ENCODE data around the gene SLC22A12. TPM values are rescaled to one million over a fixed set of nuclear protein-coding genes. Genes with fewer than 3 reads are reported as not detected.

The SLC22A12 gene
- total and polyA plus RNA-seq, 2 experiments from 2014 or later, result not detected

DNA sequence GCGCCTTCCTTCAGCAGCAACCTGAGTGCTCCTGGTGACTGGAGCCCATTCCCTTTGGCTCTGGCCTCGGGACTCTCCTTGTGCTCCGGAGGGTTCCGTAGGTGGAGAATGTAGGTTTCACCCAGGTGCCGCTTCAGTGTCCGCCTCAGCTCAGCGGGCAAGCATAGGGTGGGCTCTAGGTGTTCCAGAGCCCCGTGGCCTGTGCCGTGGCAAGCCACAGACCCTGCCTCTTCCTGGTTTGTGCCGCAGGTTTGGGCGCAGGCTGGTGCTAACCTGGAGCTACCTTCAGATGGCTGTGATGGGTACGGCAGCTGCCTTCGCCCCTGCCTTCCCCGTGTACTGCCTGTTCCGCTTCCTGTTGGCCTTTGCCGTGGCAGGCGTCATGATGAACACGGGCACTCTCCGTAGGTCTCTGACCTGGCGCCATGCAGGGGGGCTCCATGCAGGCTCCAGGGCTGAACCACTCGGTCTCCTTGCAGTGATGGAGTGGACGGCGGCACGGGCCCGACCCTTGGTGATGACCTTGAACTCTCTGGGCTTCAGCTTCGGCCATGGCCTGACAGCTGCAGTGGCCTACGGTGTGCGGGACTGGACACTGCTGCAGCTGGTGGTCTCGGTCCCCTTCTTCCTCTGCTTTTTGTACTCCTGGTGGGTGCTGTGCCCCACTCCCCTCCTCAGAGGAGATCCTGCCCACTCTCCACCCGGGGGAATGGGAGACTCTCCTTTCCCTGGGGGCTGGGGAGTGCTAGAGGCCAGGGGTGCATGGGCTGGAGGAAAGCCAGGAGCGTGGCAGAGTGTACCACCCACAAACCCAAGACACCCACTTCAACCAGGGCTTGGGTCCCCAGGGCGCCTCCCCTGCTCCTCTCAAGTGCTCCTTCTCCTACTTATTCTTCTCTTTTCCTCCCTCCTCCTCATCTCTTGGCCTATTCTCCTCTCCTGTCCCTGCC lies 2.4 kb downstream of the SLC22A12 start:
- H3K36me3 Mint-ChIP-seq (ENCODE audit: low read depth), result no peaks in the 10 kb centered on the region
- H4K20me1 ChIP-seq (replicated peaks; ENCODE audit: insufficient read depth), result no peaks in the 10 kb centered on the region

More for the DNA sequence above, 2.4 kb downstream of the SLC22A12 start:
- Histone ChIP-seq H3K36me3 (ENCODE audit: insufficient read depth) (no peaks in the 10 kb centered on the region), H3K79me2 (replicated peaks; ENCODE audit: insufficient read depth) (no peaks in the 10 kb centered on the region), H3K27ac (ENCODE audit: low read depth) (no peak overlapping the region), H3K4me3 (no peak overlapping the region), H3K9me2 (ENCODE audit: insufficient read depth) (0 out of 2 replicates have a peak, but pooled peaks cover 8% of the 10 kb centered on the region), H2AFZ (no peak overlapping the region), H3K27me3 (ENCODE audit: insufficient read depth) (no peaks in the 10 kb centered on the region), H3K4me2 (no peak overlapping the region), H3F3A (replicated peaks; ENCODE audit: low read depth) (no peaks in the 10 kb centered on the region), H3K4me1 (ENCODE audit: insufficient read depth) (no peaks in the 10 kb centered on the region)
- Mint-ChIP-seq H3K27me3 (ENCODE audit: insufficient read depth, low read depth, poor library complexity) (peaks cover 12% of the 10 kb centered on the region), H3K9me3 (peaks cover 11% of the 10 kb centered on the region), H3K4me3 (no peak overlapping the region), H3K27ac (no peak overlapping the region), H3K4me1 (no peaks in the 10 kb centered on the region)
- ATAC-seq, result no peak
- no peak for TF ChIP-seq ZNF114 (CRISPR knock-in tag; IDR thresholded peaks at IDR 0.05)
- TF ChIP-seq, protein P1, sequence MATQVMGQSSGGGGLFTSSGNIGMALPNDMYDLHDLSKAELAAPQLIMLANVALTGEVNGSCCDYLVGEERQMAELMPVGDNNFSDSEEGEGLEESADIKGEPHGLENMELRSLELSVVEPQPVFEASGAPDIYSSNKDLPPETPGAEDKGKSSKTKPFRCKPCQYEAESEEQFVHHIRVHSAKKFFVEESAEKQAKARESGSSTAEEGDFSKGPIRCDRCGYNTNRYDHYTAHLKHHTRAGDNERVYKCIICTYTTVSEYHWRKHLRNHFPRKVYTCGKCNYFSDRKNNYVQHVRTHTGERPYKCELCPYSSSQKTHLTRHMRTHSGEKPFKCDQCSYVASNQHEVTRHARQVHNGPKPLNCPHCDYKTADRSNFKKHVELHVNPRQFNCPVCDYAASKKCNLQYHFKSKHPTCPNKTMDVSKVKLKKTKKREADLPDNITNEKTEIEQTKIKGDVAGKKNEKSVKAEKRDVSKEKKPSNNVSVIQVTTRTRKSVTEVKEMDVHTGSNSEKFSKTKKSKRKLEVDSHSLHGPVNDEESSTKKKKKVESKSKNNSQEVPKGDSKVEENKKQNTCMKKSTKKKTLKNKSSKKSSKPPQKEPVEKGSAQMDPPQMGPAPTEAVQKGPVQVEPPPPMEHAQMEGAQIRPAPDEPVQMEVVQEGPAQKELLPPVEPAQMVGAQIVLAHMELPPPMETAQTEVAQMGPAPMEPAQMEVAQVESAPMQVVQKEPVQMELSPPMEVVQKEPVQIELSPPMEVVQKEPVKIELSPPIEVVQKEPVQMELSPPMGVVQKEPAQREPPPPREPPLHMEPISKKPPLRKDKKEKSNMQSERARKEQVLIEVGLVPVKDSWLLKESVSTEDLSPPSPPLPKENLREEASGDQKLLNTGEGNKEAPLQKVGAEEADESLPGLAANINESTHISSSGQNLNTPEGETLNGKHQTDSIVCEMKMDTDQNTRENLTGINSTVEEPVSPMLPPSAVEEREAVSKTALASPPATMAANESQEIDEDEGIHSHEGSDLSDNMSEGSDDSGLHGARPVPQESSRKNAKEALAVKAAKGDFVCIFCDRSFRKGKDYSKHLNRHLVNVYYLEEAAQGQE (IDR thresholded peaks at IDR 0.05; ENCODE audit: unreplicated experiment), result no peak
- no peak for TF ChIP-seq EZH2phosphoT487 (IDR thresholded peaks at IDR 0.05; ENCODE audit: unreplicated experiment)
- no peak for TF ChIP-seq STAT1 (IDR thresholded peaks at IDR 0.05; ENCODE audit: unreplicated experiment)
- no peak for TF ChIP-seq NANOG (IDR thresholded peaks at IDR 0.05; ENCODE audit: borderline replicate concordance)
- TF ChIP-seq POLR2AphosphoS5 (IDR thresholded peaks at IDR 0.05; ENCODE audit: low read depth), result no peak
- TF ChIP-seq JUNB (IDR thresholded peaks at IDR 0.05; ENCODE audit: unreplicated experiment), result no peak
- no peak for TF ChIP-seq CREB1 (CRISPR knock-in tag; IDR thresholded peaks at IDR 0.05; ENCODE audit: low read depth)
- TF ChIP-seq, protein P2, sequence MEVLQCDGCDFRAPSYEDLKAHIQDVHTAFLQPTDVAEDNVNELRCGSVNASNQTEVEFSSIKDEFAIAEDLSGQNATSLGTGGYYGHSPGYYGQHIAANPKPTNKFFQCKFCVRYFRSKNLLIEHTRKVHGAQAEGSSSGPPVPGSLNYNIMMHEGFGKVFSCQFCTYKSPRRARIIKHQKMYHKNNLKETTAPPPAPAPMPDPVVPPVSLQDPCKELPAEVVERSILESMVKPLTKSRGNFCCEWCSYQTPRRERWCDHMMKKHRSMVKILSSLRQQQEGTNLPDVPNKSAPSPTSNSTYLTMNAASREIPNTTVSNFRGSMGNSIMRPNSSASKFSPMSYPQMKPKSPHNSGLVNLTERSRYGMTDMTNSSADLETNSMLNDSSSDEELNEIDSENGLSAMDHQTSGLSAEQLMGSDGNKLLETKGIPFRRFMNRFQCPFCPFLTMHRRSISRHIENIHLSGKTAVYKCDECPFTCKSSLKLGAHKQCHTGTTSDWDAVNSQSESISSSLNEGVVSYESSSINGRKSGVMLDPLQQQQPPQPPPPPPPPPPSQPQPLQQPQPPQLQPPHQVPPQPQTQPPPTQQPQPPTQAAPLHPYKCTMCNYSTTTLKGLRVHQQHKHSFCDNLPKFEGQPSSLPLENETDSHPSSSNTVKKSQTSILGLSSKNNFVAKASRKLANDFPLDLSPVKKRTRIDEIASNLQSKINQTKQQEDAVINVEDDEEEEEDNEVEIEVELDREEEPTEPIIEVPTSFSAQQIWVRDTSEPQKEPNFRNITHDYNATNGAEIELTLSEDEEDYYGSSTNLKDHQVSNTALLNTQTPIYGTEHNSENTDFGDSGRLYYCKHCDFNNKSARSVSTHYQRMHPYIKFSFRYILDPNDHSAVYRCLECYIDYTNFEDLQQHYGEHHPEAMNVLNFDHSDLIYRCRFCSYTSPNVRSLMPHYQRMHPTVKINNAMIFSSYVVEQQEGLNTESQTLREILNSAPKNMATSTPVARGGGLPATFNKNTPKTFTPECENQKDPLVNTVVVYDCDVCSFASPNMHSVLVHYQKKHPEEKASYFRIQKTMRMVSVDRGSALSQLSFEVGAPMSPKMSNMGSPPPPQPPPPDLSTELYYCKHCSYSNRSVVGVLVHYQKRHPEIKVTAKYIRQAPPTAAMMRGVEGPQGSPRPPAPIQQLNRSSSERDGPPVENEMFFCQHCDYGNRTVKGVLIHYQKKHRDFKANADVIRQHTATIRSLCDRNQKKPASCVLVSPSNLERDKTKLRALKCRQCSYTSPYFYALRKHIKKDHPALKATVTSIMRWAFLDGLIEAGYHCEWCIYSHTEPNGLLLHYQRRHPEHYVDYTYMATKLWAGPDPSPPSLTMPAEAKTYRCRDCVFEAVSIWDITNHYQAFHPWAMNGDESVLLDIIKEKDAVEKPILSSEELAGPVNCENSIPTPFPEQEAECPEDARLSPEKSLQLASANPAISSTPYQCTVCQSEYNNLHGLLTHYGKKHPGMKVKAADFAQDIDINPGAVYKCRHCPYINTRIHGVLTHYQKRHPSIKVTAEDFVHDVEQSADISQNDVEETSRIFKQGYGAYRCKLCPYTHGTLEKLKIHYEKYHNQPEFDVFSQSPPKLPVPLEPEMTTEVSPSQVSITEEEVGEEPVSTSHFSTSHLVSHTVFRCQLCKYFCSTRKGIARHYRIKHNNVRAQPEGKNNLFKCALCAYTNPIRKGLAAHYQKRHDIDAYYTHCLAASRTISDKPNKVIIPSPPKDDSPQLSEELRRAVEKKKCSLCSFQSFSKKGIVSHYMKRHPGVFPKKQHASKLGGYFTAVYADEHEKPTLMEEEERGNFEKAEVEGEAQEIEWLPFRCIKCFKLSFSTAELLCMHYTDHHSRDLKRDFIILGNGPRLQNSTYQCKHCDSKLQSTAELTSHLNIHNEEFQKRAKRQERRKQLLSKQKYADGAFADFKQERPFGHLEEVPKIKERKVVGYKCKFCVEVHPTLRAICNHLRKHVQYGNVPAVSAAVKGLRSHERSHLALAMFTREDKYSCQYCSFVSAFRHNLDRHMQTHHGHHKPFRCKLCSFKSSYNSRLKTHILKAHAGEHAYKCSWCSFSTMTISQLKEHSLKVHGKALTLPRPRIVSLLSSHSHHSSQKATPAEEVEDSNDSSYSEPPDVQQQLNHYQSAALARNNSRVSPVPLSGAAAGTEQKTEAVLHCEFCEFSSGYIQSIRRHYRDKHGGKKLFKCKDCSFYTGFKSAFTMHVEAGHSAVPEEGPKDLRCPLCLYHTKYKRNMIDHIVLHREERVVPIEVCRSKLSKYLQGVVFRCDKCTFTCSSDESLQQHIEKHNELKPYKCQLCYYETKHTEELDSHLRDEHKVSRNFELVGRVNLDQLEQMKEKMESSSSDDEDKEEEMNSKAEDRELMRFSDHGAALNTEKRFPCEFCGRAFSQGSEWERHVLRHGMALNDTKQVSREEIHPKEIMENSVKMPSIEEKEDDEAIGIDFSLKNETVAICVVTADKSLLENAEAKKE (CRISPR knock-in tag; IDR thresholded peaks at IDR 0.05), result no peak
- TF ChIP-seq, protein P3, sequence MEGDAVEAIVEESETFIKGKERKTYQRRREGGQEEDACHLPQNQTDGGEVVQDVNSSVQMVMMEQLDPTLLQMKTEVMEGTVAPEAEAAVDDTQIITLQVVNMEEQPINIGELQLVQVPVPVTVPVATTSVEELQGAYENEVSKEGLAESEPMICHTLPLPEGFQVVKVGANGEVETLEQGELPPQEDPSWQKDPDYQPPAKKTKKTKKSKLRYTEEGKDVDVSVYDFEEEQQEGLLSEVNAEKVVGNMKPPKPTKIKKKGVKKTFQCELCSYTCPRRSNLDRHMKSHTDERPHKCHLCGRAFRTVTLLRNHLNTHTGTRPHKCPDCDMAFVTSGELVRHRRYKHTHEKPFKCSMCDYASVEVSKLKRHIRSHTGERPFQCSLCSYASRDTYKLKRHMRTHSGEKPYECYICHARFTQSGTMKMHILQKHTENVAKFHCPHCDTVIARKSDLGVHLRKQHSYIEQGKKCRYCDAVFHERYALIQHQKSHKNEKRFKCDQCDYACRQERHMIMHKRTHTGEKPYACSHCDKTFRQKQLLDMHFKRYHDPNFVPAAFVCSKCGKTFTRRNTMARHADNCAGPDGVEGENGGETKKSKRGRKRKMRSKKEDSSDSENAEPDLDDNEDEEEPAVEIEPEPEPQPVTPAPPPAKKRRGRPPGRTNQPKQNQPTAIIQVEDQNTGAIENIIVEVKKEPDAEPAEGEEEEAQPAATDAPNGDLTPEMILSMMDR (conservative IDR thresholded peaks at IDR 0.05; ENCODE audit: low read depth in 2 of 2), result no peak
- TF ChIP-seq ZNF331 (CRISPR knock-in tag; IDR thresholded peaks at IDR 0.05; ENCODE audit: low read depth), result no peak
- TF ChIP-seq, protein P4, sequence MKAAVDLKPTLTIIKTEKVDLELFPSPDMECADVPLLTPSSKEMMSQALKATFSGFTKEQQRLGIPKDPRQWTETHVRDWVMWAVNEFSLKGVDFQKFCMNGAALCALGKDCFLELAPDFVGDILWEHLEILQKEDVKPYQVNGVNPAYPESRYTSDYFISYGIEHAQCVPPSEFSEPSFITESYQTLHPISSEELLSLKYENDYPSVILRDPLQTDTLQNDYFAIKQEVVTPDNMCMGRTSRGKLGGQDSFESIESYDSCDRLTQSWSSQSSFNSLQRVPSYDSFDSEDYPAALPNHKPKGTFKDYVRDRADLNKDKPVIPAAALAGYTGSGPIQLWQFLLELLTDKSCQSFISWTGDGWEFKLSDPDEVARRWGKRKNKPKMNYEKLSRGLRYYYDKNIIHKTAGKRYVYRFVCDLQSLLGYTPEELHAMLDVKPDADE (IDR thresholded peaks at IDR 0.05), result no peak
- no peak for TF ChIP-seq EZH2 (IDR thresholded peaks at IDR 0.05; ENCODE audit: low read depth, unreplicated experiment)
- no peak for DNase-seq (ENCODE audit: low spot score)
